ENCODE data around the gene XPC.

The XPC gene

DNA sequence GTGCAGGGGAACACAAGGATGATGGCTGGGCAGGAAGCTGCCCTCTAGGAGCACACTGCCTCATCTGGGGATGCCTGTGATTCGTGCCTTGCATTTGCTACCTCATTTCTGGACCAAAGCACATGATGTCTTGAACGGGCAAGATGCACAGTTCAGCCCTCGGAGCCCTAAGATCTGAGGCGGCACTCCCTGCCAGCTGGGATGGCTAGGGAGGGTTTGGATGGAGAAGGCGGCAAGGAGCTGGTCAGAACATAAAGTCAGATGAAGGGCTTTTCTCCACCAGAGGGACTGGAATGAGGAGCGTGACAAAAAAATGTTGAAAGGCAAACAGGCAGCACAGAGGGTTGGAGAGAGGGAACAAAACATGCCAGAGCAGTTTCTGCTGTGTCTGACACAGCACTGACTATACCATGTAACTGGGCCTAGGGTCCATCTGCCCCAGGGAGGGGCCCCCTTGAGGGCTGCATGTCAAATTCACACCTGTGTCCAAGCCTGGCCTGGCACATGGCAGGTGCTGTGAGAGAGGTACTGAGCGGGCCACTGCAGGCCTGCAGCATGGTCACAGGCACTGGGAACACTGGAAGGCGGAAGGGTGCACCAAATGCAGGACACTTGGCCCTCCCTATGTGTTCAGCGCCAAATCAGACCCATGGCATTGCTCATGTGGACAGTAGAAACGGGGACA is 31.9 kb downstream of the XPC start:
- no peak for DNase-seq (ENCODE audit: low read depth)

DNA sequence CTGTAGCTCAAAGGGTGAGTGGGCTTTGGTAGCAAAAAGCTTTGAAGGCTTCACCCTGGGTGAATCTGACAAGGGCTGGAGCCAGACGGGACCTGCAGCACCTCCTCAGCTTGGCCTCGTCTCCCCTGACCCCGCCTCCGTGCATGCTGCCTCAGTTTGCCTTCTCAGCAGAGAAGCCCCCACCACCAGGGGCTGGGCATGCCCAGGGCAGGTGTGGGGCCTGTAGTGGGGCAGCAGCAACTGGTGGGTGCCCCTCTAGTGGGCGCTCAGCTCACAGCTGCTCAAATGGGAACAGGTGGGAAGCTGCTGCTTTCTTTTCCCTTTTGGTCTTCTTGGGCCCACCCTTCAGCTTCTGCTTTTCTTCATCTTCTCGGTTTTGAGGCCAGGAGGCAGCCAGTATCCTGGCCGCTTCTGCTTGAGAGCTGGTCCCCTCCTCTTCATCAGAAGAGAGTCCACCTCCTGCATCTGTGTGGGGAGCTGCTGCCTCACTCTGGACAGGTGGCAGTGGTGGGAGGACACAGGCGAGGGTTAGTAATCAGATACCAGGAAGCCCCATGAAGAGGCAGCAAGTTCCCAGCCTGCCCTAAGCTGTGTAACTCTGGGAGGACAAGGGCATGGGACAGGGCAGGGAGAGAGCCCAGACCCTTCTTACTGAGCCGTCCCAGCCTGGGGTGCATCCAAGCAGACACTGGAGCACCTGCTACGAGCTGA is 32.6 kb downstream of the XPC start:
- no peak for DNase-seq (ENCODE audit: low read depth)

DNA sequence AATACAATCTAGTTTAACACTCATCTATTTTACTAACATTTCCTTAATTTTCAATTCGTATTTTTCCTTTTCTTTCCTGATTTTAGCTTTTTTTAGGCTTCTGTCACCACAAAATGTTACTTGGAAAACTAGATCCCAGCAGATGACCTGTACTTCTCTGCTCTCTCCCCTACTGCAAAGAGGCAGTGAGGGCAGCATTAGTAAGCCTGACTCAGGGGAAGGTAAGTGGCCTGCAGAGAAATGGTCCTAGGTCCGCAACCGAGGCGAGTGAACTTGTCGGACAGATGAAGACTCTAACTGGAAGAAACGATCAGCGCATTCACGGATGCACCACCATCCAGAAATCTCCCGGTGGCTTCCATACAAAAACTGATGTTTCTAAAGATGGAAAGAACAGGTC is 33.2 kb downstream of the XPC start:
- peak; percentile 40 for DNase-seq (ENCODE audit: low read depth)

DNA sequence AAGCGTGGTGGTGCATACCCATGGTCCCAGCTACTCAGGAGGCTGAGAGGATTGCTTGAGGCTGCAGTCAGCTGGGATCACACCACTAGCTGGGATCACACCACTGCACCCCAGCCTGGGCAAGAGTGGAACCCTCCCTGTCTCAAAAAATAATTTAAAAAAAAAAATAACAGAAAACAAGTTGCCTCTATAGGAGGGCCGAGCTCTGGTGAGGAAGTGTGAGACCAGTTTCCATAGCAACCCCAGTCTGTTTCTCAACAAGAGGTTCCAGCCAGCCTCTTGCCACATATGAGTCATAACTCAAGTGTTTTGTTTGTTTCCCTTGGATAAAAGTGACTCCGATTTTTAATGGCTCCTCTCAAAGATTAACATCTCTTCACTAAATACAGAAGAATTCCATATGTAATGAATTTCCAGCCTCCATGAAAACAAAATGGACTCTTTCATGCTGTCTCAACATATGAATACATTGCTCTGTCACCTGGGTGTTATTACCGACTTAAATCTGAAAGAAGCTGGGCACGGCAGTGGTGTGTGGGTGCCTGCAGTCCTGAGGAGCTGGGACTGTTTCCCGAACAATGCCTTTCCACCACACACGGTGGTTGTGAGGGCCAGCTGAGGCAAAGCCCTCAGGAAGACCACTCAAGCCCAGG is 33.9 kb downstream of the XPC start:
- peak; percentile 100 for DNase-seq (ENCODE audit: low read depth)

DNA sequence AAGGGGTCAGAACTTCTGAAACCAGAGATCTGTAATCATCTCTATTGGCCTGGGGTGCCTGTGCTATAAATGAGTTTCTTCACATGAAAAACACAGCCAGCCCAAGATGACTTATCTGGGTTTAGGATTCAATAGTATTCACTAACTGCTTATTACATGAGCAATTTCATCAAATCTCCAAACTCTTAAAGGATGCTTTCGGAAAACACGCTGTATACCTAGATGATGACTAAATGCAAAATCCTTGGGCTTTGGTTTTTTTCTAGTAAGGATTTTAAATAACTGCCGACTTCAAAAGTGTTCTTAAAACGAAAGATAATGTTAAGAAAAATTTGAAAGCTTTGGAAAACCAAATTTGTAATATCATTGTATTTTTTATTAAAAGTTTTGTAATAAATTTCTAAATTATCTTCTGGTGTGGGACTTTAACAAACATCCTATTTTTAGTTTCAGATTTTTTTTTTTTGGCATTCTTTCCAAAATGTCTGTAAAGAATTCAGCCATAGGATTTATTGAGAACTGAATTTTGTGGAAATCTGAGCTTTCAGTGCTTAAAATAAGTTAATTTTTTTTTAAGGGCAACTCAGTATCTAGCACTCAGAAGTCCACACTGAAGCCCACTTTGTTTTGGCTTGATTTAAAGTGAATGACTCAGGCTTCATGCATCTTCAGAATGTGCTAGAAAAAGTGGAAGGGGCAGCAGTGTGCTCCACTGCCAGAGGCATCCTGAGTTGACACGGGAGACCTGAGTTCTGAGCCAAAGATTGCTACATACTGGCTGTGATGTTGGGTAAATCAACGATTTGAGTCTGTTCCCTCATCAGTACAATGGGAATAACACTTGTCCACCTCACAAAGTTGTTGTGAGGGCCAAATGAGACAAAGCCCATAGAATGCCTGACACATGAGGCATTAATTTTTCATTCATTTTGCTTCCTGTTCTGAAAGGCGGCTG is 34.9 kb downstream of the XPC start:
- peak; percentile 97 for DNase-seq (ENCODE audit: low read depth)

DNA sequence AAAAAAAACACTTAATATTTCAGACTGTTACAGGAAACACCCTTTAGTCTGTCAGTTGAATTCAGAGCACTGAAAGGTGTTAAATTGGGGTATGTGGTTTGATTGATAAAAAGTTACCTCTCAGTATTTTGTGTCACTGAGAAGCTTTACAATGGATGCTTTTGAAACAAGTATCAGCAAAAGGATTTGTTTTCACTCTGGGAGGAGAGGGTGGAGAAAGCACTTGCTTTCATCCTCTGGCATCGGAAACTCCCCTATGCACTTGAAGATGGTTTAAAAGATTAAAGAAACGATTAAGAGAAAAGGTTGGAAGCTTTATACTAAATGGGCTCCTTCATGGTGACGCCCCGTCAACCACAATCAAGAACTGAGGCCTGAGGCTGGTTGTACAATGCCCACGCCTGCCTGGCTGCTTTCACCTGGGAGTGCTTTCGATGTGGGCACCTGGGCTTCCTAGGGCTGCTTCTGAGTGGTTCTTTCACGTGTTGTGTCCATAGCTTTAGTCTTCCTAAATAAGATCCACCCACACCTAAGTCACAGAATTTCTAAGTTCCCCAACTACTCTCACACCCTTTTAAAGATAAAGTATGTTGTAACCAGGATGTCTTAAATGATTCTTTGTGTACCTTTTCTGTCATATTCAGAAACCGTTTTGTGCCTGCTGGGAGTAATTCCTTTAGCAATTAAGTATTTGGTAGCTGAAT is 35.7 kb downstream of the XPC start:
- DNase-seq (ENCODE audit: low read depth), result no peak

DNA sequence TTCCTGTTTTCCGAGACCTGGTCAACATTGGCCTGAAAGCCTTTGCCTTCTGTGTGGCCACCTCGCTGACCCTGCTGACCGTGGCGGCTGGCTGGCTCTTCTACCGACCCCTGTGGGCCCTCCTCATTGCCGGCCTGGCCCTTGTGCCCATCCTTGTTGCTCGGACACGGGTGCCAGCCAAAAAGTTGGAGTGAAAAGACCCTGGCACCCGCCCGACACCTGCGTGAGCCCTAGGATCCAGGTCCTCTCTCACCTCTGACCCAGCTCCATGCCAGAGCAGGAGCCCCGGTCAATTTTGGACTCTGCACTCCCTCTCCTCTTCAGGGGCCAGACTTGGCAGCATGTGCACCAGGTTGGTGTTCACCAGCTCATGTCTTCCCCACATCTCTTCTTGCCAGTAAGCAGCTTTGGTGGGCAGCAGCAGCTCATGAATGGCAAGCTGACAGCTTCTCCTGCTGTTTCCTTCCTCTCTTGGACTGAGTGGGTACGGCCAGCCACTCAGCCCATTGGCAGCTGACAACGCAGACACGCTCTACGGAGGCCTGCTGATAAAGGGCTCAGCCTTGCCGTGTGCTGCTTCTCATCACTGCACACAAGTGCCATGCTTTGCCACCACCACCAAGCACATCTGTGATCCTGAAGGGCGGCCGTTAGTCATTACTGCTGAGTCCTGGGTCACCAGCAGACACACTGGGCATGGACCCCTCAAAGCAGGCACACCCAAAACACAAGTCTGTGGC is 36.6 kb downstream of the XPC start:
- DNase-seq (ENCODE audit: low read depth), result no peak

DNA sequence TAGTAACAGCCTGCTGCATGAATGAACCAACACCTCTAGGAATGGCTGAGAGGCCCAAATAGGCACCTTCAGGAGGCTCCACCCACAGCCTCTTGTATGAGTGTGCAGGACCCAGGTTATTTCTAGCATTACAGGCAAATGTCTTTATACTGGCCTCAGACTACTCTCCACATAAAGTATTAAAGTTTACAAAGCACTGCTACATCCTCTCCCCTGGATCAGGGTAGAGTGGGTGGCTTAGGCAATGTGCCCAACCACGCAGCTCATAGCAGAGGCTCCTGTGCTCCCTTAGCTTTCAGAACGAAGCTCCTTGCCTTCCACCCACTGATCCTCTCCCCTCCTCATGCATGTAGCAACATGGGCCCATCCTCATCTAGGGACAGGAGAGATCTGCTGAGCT is 37.3 kb downstream of the XPC start:
- DNase-seq (ENCODE audit: low read depth), result no peak

DNA sequence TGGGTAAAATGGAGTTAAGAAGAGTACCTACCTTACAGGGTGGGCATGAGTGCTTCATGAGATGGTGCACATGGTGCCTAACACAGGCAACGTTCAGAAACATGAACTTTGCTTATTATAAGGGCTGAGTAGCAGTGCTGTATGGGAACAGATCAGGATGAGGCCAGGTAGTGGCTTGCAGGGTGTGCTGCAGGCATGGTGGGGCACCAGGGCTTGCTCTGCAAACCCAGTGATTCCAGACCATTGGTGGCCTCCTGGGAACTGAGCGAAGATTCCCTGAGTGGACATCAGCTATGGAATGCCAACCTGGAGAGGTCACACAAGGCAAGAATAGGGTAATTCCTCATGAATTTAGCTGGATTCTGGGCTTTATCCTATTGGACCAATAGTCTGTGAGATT is 37.7 kb downstream of the XPC start:
- DNase-seq (ENCODE audit: low read depth), result no peak

DNA sequence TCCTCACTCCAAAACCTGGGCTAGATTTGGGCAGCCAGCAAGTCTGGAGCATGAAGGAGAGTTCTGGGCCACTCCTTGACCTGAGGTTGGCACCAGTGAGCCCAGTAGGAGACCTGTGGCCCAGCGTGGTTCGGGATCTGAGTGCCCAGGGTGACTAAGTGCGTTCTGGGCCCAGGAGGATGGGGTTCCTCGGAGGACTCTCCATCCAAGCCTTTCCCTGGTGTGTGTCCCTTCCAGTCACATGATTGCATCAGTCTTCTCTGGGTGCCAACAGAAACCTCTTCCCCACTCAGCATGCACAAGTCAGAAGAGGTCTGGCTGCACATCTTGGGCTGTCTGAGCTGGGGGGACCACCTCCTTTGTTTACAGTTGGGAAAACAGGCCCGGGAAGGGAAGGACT is 38.6 kb downstream of the XPC start:
- no peak for DNase-seq (ENCODE audit: low read depth)

DNA sequence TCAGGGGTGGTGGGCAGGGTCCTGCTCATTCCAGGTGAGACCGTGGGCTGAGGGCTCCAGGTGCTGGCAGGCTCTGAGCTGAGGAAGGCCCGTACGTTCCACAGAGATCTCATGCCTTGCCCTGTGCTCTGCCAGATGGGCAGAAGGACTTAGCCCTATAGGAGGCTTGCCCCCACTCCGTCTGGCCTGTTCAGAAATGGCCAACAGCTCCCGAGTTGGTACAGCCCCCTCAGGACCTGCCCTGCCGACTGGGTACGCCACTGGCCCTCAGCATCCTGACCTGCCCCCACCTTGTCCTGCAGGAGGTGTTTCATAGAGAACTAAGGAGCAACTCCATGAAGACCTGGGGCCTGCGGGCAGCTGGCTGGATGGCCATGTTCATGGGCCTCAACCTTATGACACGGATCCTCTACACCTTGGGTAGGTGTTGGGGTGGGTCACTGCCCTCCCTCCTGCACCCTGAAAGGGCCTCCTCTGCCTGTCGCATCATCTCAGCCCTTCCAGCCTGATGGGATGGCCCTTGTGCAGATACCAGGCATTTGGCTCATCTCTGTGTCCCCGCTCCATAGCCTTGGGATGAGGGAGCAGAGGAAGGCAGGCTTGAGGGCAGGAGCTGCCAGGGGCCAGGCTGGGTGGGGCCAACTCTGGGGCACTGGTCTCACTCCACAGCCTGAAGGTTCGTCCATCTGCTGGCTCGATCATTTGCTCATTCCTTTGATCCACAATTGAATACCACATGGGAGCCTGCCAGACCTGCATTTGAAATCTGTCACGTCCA is 39.3 kb downstream of the XPC start:
- DNase-seq (ENCODE audit: low read depth), result no peak

DNA sequence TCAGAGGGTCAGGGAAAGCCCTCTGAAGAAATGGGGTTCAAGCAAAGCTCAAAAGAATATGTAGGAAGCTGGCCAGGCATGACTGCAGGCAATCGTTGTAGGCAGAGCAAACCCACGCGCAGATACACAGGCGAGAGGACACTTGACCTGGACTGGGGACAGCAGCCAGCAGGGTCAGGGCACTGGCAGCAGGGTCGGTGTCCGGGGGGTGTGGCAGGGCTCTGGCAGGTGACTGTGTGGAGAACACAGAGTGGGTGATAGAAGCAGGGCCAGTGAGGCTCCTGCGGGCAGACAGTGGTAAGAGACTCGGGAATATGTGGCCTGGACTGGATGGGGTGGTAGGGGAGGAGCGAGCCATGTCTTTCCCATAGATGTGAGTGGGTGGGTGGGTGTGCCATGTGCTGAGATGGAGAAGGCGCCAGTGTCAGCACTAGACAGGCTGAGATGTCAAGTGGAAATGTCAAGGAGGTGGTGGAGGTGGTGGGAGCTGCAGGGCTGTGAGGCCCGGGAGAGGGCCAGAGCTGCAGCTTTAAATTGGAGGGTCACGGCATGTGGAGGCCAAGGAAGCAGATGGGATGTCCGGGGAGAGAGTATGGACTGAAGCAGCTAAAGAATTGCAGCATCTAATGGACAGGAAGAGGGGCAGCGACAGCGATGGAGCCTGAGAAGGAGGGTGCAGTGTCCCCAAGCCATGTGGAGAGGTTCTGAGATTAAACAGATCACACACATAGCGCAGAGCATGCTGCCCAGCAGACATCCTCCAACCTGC is 40.1 kb downstream of the XPC start:
- DNase-seq (ENCODE audit: low read depth), result no peak

DNA sequence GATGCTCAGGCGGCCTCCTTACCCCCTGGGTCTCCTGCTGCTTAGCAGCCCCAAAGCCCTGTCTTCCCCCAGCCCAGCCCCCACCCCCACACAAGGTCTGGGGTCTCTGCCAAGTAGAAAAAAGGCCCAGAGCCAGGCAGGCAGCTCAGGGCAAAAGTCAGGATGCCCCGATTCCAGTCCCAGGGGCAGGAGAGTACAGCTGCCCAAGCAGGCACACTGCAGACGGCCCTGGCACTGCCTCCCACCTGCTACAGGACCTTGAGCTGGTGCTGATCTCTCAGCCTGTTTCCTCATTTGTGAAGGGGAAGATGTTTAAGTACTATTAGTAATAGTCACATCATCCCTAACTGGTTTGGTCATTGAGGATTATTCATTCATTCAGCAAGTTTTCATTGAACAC is 41.0 kb downstream of the XPC start:
- no peak for DNase-seq (ENCODE audit: low read depth)

DNA sequence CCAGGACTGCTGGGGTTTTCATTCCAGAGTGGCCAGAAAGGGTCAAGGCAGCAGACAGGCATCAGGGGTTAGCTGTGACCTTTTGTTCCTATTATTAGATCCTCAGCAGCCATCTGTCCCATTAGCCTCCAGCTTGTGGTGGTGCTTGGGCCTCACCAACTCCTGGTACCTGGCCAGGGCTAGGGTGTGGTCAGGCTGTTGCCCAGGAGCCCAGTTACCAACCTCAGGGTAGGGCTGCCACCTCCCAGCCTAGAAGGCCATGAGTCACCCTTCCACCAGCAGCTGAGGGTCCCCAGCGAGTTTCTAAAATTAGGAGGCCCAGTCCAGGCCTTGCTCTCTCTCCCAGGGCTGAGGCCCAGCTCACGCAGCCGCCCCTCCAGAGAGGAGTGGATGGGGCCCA is 41.4 kb downstream of the XPC start:
- DNase-seq (ENCODE audit: low read depth), result no peak

DNA sequence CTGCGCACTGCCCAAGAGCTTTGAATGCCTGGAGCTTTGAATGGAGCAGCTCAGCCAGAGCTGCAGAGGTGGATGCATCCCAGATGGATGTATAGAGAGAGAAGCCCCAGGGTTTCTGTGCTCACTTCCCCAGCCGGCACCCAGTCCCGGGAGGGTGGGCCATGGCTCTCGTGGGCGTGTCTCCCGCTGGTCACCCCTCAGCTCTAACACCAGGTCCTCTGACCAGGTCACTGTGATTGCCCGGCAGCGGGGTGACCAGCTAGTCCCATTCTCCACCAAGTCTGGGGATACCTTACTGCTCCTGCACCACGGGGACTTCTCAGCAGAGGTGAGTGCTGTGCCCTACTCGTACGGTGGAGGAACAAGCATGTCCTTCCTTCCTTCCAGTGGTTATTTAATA is 42.8 kb downstream of the XPC start:
- no peak for DNase-seq (ENCODE audit: low read depth)

DNA sequence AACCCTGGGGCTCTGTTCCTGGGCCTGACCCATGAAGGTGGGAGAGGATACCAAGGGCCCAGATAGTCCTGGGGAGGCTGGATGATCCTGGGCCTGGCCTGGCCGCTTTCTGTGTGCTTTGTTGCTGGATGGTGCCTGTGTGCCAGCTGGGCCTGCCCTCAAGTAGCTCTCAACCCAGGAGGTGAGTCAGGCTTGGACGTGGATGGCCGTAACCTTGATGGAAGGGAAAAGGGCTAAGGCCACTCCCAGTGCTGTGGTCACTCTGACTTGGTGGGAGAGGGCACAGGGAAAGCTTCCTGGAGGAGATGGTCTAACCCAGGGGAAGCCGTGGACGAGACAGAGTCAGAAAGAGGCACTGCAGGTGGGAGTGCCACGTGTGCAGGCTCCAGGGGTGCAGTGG is 44.1 kb downstream of the XPC start:
- DNase-seq (ENCODE audit: low read depth), result no peak

DNA sequence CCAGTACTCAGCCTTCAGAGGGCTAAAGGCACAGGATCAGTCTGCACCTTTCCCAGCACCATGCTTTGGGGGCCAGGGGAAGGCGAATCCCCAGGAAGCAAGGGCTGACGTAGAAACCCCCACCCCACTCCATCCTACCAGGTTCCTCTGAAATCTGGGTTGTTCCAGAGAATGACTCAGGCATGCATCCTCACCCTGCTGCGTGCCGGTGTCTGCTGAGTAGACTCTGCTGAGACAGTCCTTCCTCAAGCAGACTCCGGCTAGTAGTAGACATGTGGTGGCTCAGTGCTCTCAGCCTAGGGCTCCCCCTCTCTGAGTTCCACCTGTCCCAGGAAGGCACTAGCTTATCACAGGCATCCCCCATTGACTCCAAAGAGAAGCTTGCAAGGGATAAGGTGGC is 44.5 kb downstream of the XPC start:
- no peak for DNase-seq (ENCODE audit: low read depth)

DNA sequence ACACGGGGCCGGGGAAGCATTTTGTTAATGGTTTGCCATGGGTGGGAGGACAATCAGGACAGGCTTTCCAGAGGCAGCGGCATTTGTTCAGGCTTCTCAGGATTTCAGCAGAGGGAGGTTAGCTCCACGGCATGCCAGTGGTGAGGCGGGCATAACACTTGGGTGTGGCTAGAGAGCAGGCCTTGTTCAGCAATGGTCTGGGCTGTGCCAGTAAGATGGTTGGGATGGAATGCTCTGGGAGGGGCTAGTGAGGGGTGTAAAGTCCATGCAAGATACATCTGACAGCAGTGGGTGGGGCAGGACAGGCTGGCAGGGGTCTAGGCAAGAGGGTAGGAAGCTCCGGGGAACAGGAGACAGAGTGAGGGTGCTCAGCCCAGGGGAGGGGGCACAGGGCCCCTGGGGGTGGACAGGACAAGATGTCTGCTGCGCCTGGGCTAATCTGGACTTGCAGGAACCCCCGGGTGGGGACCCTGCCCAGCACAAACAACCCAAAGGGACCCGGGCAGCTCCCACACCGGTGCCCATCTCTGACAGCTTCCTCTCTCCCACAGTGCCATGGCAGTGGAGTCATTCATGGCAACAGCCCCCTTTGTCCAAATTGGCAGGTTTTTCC is 45.1 kb downstream of the XPC start:
- DNase-seq (ENCODE audit: low read depth), result no peak

DNA sequence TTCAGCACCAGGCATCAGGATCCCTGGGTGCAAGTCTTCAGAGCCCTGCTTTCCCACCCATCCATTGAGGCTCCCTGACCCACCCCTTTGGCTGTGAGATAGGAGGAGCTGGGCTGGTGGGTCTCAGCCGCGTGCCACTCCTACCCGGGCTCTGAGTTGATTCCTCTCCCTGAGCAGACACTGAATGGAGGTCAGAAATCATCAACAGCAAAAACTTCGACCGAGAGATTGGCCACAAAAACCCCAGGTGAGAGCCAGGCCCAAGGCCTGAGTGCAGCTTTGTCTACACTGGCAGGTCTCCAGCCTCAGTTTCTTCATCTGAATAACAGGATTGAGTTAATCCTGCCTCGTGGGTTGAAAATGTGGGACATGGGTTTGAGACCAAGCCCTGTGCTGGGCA is 45.7 kb downstream of the XPC start:
- no peak for DNase-seq (ENCODE audit: low read depth)
